CD4-positive, alpha-beta T cell treated with Interleukin-10 for 1 hour (primary cell): ENCODE results near the gene FRMD4A.
"Not testable (repeated sequence)": the region's sequence is repeated elsewhere in the genome, so short reads cannot be mapped to it uniquely, and the experiment has no call there.

Experiments used
- DNase-seq: peaks from one replicate; pipeline ENCODE4 v3.0.0-alpha.2; 2020

The FRMD4A gene

DNA sequence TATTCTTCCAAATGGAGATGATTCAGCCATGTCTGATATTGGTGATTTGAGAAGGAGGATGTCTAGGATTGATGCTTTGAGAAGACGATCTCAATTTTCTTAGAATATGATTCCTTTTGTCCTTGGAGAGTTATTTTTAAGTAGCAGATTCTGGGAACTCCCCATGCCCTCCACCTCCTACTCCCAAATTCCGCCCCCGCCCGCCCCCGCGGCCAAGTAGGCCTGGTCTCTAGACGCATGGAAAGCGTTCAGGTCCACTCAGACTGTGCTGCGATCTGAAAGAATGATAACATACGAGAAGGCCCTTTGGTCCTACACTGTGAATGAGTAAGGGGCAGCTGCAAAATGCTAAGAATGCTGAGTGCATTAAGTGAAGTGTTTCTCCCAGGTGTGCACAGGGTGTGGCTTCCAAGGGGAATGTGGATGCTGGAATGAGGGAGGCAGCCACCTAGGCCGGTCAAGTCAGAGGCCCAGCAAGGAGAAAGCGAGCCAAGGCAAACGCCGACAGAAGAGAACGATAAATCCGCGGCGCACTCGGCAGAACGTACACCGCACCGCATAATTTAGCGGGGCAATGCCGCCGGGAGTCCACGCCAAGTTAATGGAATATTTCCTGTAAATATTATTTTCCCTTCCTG, 601.7 kb downstream of the FRMD4A start:
- DNase-seq = no peak

DNA sequence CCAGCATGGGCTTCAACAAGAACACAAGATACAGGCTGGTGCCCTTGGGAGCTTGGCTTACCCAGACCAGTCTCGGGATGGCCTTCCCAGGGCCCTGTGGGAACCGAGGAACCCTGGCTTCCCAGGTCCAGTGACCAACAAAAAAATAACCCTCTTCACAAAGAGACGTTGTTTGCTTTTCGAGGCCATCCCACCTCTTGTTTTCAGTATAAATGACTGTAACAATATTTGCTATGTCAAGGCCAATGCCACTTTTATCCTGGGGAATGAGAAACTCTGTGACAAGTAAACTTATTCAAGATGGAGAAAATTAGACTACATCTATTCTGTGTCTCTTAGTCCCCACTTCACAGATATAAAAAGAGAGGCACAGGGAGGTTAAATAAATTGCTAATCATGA, 605.1 kb downstream of the FRMD4A start:
- no peak for DNase-seq

DNA sequence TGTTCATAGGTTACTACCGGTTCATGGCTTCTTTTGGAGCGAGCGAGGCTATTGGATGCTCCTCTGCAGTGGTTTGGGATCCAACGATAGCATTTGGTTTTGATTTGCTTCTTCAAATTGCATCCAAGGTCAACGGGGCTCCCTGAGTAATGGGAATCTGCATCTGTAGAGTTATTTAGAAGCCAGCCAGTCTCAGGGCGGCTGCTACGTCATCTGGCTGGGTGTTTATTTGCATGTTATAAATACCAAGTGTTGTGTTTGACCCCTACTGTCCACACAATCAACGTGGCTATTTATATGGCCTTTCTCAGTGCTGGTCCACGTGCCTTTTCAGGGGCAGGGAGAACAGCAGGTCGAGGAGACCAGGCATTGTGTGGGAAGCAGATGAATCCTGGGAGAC, 606.2 kb downstream of the FRMD4A start:
- no peak for DNase-seq

DNA sequence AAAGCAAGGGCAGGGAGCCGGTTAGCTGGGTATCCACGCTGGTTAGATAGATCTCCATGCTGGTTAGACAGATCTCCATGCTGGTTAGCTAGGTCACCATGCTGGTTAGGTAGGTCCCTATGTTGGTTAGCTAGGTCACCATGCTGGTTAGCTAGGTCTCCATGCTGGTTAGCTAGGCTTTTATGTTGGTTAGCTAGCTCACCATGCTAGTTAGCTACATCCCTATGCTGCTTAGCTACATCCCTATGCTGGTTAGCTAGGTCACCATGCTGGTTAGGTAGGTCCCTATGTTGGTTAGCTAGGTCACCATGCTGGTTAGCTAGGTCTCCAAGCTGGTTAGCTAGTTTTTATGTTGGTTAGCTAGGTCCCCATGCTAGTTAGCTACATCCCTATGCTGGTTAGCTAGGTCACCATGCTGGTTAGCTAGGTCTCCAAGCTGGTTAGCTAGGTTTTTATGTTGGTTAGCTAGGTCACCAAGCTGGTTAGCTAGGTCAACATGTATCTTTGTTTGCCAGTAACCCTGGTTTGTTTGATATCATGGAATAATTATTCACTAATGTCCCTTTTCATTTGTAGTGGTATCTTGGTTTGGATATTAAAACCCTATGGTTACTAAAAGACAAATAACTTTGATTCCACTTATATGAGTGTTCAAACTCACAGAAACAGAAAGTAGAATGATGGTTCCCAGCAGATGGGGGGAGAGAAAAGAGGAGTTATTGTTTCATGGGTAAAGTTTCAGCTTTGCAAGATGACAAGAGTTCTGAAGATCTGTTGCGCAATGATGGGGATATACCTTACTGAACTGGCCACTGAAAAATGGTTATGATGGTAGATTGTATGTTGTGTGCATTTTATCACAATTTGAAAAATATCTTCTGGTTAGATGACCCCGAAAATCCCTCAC, 607.7 kb downstream of the FRMD4A start:
- DNase-seq = no peak

DNA sequence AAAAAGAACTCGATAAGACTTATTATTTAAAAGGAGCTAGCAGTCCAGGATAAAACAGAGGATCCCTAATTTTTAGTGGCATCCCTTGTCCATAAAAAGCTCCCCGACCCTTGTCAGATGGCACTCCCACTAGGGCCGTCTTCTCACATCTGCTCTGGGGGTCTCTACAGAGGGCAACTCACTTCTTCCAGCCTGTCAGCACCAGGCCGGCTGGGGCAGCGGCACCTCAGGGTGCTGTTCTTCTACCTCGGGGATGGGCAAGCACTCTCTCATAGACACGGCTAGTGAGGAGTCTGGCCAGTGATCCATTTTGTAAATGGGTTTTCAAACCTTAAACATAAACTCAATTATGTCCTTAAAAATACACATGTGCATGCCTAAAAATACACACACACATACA, 609.2 kb downstream of the FRMD4A start:
- no peak for DNase-seq

DNA sequence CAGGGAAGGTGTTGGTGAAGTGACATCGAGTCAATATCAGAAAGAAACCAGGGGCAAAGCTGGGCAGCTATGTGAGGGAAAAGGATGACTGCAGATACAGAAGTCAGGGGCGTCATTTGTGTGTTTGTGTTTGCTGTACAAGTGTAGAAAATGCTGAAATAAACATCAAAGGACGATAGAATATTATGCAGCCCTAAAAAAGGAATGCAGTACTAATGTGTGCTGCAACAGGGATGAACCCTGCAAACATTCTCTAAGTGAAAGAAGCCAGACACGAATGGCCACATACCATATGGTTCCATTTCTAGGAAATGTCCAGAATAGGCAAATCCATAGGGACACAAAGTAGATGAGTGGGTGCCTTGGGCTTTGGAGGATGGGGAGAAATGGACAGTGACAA, 610.0 kb downstream of the FRMD4A start:
- DNase-seq = no peak

DNA sequence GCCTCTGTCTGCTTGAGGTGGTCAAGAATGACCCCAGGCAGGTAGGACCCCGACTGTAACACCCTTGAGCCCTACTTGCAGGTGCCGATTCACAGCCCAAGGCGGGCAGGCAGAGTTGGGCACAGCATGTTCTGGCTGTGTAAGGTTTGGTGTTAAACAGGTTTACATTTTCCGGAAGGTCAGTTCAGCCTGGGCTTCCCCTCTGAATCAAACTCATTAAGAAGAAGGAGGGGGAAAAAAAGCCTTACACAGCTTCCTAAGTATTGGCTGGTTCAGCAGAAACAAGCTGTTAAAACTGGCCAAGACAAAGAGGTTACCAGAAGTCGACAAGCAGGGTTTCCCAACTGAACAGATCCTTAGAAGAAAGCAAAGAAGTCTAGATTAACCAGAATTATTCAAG, 611.3 kb downstream of the FRMD4A start:
- DNase-seq = no peak

DNA sequence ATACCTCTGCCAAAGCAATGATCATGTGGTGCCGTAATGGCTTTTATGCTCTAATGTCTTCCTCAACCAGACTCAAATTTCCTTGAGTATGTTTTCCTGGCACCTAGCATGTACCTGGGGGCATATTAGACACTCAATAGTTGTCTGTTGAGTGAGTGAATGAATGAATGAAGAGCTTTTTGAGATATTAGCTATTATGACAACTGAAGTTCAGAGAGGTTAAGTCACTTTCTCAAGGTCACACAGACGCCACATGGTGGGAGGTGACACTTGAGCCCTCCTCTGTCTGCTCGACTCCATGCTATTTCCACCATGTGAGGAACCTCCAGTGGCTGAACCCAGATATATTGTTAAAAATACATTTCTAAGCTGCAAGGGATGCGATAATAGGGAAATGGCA, 611.9 kb downstream of the FRMD4A start:
- no peak for DNase-seq

DNA sequence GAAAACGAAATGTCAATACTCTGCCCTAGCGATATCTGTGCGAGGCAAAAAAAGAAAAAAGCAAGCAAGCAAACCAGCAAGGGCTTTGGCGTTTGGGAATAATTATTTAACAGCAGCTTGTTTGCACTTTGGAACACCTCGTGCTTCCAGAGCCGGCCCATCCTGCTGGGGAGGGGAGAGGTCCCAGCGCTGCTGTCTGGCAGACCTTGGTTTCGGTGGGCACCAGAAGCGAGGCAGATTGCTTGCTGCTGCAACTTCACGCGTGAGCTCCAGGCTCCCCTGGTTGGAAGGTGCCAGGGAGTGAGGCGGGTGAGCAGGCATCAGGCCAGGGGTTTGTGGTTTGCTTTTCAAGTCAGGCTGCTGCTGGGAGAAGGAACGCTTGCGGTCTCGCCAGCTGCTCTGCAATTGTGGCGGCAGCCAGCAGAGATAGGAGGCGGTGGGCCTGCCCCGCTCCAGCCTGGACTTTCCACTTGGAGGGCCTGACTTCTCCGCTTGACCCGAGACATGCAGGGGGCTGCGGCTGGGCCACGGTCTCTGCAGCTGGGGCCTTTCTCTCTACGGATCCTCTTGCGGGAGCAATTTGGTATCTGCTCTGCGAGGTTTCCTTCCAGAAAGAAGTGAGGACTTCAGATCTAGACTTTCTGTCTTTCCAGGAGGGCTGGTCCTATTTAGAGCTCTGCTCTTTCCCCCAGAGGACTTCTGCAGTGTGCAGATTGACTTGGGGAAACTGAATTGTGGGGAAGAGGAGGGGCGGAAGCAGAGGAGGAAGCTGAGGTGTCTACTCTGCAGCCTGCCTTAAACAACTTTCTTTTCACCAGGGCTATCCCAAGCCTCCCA, 612.6 kb downstream of the FRMD4A start:
- DNase-seq = peak; percentile 32

DNA sequence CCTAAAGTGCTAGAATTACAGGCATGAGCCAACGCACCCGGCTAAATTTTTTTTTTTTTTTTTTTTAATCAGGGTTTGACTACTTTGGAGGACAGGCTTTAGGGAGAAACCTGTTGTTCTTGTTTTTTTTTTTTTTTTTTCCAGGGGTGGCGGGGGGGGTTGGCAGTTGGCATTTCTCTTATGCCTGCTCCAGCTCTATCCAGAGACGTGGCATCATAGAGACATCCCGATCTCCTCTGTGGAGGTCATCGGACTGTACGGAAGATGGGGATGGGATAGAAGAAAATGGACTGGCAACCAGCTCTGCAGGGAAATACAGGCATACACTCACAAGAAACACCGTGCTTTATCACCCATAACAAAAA, 613.2 kb downstream of the FRMD4A start:
- no peak for DNase-seq

DNA sequence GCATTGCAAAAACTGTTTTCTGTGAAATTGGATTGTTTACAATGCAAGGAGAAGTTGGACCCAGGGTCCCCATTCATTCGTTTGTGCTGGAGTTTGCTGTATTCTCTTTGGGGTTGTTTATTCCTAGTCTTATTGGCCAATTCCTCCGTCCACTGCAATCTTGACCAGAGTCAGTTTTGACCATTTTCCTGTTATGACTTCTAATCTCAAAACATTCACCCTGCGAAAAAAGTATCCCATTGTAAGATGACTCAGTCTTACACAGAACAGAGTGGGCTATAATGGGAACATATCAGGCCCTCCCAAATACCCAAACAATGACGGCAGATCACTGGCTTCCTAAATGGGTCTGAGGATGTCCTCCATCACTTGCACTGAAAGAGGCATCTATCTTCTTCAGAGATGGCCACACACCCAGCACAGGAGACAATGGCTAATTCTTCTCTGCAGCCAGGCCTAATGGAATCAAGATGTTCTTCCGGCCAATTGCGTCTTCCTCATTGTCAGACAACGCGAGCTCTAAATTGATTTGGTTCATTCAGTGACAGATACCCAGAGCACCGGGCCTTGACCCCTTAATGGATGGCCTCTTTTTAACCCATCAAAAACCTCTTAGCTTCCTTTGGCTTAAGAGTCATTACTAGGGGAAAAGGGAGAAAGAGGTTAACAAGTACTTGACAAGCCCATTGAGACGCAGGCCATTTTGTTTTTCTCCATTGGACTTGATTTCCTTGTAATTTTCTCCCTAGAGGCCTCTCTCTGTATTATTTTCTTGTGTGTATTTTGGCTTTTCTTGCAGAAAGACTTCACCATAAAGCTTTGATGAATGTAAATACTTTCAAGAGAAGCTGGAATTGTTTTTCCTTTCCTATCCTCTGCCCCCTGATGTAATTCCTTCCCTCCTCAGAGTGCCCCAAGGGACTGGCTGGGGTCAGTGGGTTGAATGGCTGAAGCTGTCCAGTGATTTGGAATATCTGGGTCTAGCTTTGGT, 614.3 kb downstream of the FRMD4A start:
- no peak for DNase-seq

DNA sequence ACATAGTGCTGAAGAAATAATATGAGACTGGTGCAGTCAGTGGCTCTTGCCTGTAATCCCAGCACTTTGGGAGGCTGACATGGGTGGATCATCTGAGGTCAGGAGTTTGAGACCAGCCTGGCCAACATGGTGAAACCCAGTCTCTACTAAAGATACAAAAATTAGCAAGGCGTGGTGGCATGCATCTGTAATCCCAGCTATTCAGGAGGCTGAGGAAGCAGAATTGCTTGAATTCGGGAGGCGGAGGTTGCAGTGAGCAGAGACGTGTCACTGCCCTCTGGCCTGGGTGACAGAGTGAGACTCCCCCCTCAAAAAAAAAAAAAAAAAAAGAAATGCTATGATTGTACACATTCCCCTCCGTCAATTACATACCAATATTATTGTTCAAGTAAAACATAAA, 615.1 kb downstream of the FRMD4A start:
- not testable (repeated sequence) for DNase-seq

DNA sequence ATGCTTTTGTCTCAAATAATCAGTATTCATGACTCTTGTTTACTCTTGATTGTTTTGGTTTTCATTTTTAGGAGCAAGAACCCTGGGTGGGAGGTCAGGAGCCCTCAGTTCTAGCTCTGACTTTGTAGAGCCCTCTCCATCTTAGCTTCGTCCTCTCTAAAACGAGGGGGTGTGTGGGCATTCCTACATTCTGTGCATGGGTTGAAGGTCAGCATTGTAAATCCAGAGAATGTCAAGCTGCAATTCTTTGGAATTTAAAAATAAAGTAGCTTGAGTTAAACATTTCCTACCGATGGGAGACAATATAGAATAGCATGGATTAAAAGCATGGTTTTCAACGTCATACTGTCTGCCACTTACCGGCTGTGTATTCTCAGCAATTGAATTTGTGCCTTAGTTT, 615.6 kb downstream of the FRMD4A start:
- no peak for DNase-seq

DNA sequence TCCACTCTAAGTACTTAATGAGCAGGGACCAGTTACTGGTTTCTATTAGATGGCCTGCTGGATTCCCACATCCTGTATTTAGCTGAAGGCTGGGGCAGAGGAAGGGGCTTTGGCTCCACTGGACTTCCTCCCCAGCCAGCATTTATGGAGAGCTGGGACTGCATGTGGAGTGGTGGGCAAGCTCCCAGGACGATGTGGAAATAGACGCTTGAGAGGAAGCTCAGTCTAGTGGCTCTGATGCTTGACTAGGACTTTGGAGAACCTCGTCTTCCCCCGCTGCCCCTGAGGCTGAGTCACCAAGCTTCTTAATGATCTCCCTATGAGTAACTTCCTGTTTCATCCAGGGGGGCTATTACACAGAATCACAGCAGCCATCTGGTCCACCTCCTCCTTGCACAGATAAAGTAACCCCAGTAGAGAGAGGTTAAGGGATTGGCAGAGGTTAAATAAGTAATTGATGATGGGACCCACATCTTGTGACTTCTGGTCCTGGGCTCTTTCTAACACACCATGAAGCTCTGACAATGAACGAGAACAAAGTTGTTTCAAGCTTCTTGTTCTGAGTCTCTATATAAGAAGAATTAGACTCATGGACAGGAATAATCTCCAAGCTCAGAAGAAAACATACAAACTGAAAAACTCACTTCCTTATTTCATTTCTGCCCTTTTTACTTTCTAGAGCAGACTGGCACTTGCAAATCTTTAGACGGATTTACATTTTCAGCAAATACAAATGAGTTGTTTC, 617.7 kb downstream of the FRMD4A start:
- DNase-seq = no peak

DNA sequence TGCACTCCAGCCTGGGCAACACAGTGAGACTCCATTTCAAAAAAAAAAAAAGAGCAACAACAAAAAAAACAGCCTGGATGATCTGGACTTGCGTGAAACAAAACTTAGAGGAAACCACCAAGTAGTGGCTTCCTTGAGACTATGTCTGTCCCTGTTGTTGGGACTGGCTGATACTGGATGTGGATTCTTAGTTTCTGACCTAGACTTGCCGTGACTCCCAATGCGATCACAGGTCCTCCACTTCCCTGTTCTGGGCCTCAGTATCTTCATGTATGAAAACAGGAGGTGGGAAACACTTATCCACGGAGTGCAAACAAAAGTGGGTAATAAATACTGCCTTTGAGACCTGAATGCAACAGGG, 618.3 kb downstream of the FRMD4A start:
- no peak for DNase-seq

DNA sequence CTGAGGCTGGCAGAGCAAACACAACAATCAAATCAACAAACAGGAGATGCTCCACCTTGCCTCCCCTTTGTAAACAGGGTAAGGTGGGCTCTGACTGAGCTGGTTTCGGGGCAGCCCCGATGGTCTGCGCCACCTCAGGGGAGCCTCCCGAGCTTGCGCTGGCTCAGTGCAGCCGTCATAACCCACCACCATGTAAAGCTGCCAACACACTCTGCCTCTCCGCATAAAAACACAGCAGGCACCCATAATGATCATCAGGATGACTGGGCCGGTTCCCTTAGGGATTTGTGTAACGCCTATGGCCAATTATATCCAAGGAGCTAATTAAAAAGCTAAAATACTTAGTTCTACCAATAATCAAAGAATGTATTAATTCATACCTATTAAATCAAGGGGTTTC, 619.4 kb downstream of the FRMD4A start:
- no peak for DNase-seq

DNA sequence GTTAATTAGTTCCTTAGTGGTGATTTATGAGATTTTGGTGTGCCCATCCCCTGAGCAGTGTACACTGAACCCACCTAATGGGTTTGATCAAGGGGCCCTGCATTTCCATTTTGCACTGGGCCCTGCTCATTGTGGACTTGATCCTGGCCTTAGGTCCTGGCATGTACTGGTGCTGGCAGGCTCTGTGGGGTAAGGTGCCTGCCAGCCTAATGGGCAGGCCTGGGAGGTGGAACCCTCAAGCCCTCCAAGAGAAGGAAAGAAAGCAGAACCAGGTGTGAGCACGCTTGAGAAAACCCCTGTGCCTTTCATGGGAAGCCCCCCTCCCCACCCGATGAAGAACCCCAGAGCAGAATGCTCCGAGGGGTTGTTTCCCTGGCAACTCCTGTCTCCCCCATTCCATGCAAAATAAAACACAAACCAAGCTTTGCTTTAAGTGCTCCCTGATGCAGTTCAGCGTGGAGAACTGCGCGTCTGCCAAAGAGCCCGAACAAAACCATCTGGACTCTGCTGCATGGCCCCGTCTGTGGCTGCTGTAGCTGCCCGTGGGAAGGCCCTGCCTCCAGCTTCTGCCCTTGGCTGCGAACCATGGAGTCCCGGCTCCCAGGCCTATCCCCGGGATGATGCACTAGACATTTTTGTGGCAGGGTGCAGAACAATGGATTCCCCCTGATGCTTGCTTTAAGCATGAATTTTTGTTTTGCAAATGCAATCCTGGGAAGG, 620.6 kb downstream of the FRMD4A start:
- DNase-seq = no peak

DNA sequence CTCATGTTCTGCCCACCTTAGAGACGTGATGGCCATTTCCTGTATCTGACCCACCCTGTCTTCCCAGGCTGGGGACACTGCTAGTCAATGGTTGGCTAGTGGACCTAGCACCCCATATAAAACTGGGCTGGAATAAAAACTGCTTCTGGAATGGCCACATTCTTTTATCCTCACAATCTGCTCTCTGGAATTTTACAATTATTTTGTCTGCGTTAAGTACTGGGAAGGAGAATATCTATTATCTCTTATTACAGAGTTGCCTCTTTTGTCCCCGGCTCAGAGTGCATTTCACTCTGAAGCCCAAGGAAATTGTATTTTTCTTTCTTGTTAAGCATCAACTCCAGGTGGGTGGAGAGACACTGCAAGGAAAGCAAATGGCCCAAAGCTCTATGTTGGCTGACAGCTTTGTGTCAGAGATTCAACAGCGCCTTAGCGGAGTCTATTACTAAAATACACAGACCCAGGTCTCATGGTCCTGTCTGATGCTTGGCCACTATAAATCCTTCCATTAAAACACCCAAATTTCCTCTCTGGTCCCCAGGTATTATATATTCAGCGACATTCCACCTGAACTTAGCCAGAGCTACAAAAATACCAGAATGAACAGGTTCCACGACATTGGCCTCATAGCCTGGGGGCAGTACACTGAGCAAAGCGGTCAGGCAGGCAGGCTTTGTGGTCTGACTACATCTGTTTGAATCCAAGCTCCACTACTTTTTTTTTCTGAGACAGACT, 622.3 kb downstream of the FRMD4A start:
- no peak for DNase-seq

DNA sequence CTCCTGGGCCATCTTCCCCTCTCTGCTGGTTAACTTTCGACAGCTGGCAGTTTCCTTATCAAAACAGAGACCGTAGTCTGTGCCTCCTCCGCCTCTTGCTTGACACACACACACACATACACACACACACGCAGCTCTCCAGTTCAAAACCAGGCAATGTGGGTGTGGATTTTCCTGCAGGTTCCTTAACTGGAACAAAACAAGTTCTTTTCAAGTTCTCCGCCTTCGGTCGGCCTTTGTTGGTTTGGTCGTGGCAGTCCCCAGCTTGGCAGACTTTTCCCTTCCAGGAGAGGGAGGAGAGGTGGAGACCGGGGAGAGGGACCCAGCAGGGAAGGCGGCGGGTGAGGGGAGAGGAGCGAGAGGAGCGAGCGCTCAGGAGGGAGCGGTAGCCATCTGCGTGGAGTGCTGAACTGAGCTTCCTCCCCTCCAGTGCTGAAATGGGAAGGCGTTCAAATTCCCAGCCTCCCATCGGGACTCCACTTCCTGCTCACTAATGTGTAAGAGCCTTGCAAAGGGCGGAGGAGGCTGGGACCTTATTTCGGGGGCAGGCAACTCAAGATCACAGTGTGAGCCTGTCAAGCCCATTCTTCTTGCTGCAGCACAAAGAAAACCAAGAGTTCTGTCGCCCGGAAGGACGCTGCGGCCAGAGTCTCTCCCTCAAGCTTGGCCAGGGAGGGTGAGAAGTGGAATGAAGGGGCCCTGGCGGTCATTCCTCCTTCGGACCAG, 623.4 kb downstream of the FRMD4A start:
- DNase-seq = peak; percentile 6

DNA sequence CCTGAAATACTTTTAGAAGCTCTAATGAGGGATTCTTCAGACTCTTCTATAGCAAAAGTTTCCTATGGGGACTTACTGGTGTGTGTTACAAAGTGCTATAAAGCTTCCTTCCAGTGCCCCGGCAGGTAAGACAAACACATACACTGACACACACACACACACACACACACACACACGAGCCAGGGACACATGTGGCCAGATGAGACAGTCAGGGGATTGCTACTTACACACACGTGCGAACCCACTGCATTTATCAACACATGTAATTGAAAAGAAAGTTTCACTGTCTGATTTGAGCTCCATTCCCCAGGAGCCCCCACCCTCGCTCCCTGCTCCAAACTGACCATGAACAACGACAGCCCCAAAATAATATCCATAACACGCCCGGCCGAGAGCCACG, 624.1 kb downstream of the FRMD4A start:
- no peak for DNase-seq
